GM21528 (cell line): Measurements from ENCODE around the gene FGF14.

Experiments used
- ATAC-seq: cut with Tn5 transposase; IDR thresholded peaks from one replicate; pipeline ENCODE4 v1.9.1; 2021; ENCODE audit warnings: mild to moderate bottlenecking, moderate library complexity; ENCODE audit not compliant: unreplicated experiment, low FRiP score

FGF14 gene

DNA sequence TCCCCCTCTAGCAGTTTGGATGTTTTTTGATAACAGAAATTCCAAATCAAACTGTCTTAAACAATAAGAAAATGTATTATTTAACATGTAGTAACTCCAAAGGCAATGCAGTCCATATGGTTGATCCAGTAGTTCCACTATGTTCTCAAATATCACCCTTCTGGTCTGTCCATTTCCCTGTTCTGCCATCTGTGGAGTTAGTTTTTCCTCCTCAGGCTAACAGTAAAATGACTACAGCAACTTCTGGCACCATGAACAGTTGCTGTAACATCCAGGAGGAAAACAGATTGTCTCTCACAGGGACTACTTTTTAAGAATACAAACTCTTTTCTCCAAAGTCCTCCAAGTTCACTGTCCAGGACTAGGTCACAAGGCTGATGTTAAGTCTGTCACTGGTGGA is 455.4 kb downstream of the FGF14 start:
- ATAC-seq: no peak

DNA sequence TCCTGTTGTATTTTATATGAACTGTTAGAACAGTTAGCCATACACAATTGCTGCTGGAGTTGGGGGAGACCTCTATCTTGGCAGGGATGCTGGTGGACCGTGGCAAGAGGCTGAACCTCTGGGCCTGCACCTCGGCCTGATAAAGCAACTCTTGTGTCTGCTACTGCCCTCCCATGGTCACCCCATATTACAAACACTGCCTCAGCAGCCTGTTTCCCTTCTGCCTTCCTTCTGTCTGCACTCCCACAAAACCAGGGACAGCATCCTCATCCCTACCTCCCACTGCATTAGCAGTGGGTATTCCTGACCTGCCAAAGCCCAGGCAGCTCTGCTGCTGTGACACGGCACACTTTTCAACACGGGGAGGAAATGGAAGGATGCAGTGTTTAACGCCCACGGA is 456.4 kb downstream of the FGF14 start:
- no peak for ATAC-seq

DNA sequence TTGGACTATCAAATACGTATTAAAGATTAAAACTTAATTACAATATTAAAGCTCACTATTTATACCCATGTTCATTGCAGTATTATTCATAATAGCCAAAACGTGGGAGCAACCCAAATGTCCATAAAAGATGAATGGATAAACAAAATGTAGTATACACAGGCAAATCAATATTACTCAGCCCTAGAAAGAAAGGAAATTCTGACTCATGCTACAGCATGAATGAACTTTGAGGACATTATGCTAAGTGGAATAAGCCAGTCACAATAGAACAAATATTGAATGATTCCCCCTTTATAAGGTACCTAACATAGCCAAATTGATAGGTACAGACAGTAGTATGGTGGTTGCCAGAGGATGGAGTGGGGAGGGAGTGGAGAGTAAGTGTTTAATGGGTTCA is 457.3 kb downstream of the FGF14 start:
- ATAC-seq: no peak

DNA sequence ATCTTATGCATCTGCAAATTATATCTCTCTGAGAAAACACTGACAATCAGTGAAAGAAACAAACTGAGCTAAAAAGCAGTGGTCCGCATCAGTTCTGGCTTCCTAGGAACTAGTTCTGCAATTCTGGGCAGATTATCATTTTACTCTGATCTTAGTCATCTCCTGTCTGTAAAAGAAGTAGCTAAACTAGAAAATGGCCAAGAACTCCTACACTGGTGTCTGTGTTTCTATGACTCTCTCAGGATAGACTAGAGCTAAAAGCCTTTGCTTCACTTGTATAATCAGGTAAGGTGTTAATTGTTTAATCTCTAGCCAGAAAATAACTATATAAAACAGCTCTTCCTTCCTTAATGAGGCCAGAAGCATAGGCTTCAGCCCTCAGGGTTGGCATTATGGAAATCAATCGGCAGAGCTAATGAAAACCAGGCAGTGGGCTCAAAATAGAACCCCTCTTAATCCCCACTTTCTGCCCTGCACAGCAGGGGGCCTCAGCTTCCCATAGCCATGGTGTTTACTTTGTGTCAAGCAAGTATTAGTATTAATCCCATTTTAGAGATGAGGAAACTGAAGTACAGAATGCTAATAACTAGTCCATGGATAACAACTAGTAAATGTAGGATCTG is 459.2 kb downstream of the FGF14 start:
- no peak for ATAC-seq

DNA sequence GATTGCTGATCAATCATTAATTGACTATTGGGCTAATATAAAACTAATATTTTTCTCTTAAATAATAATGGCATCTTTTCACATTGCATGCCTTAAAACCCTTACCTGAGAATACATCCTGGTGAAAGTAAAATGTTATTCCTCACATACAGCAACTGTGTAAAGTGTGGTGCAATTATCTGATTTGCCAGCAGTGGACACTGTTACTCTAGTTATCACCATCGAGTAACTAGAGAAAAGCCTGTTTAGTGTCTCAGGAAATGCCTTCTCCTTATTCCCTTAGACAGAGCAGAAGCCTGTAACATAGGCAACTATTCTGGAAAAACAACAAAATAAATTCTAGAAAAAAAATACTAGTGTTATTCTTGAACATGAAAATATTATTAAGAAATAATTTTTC is 459.8 kb downstream of the FGF14 start:
- ATAC-seq: peak; percentile 73

DNA sequence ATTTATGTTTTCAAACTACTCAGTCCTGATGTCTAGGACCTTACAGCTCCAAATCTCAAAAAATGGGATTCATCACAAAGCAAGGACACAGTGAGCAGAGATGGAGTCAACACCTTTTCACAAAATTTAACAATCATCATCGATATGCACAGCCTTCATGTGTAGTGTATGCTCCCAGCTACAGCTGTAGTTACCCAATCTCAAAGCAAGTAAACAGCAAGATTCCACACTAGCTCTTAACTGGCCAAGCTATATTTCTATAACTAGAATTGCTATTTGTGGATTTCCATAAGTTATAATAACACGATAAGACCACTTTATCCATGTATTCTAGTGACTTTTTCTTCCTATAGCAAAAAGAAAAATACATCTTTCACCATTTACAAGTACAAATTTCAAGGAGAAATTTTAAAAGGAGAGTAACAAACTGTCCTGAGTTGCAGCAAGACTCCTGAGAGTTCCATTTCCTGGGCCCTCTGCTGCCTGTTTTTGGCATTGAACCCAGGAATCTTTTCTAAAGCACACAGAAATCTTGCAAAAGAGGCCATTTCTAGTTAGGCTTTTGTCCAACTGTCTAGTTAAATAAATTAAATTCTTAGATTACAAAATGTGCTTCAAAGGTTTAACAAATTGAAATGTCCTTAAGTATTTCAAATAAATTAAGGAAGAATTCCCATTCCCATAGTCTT is 460.6 kb downstream of the FGF14 start:
- ATAC-seq: no peak

DNA sequence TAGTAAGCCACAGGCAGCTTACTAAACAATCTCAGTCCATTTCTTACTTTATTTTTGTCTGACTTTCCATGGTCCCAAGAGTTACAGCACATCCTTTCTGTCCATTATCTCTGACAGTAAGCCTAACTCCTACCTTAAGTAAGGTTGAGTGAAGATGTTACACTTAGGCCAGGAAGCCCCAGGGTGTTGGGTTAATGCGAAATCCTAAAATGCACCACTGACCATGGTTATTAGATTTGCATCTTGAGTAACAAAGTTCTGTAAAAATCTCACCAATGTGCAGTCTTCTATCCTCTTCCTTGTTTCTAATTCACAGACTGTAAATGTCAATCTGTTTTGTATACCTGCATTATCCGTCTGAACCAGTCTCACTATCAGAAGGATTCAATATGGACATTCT is 462.5 kb downstream of the FGF14 start:
- ATAC-seq: no peak

DNA sequence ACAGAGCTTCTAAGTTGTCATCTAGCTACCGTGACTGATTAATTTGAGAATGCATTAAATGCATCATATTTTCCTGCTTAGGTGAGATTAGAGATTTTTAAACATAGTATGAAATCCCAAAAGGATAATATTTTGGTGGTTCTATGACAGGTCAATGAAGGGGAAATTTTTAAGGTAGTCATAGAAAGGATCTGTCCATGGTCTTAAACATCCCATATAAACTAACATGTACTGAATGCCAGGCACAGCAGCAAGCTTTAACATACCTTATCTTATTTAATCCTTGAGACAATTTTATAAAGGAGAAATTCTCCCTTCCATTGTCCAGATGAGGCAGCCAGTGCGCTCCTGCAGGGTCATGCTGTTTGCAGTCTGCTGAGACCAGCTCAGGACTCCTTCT is 466.0 kb downstream of the FGF14 start:
- ATAC-seq: no peak

DNA sequence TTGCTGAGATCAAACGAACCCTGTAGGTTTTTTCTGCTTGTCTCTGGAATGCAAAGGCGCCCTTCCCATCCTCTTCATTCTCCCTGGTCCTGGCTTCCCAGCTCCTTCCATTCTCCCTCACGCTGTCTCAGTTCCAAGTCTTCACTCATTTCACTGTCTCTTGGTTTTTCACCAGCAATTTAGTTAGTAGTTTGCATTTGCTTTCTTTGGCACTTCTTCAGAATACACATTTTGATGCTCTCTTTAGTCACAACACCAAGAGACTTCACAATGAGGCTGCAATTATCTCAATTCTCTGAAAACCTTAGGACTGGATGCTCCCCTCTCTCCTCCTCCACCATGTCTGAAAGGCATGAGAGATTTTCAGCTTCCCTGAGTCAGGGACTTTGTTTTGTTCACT is 470.7 kb downstream of the FGF14 start:
- ATAC-seq: no peak

DNA sequence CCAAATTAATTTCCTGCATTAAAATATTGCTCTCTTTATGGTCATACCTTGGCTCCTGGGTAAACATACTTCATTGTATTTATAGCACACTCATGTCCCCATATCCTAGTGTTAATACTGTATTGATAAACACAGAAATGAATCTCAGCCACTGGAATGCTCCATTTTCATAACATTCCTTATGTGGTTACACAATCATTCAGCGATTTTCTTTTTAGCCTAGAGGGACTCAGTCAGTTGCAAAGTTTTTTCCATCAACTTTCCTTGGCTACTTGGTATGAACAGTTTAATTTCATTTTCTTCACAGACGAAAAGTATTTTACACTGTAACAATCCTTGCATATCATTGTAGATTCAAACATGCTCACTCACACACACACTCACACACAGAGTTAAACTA is 471.5 kb downstream of the FGF14 start:
- no peak for ATAC-seq

DNA sequence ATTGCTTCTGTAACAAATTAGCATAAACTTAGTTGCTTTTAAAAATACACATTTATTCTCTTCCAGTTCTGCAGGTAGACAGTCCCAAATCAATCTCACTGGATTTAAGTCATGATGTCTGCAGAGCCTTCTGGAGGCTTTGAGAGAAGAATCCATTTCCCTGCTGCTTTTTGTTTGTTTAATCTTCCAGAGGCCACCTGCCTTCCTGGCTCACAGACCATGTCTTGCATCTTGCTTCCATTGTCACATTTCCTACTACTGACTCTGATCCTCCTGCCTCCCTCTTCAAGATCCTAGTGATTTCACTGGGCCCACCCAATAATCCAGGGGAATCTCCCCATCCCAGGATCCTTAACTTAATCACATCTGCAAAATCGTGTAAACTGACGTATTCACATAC is 476.1 kb downstream of the FGF14 start:
- no peak for ATAC-seq

DNA sequence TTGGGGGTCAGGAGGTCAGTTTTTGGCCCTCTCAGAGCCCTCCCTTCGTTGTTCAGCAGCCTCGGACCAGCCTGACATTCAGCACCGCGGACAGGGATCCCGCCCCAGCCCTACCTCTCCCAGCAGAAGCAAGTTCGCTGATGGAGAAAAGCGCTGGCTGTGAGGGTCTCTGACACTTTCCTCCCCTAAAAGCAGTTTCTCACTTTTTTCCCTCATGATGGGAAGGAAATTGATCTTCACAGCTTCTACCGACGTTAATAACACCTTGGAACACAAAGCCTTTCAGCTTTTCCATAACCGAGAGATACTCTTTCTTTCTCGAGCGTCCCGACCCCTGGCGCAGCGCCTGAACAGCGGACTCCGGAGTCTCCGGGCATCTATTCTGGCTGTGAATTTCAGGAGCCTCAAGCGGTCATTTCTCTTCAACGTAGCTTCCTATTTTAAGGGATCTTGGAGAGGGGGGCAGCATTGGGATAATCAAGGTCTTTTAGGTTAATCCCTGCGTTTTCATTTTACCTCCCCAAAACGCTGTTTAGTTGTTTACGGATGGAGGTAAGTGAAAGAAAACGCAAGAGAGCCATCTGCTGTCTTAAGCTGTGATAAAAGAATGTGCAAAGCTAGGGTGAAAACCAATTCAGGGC is 482.2 kb downstream of the FGF14 start:
- ATAC-seq: no peak

DNA sequence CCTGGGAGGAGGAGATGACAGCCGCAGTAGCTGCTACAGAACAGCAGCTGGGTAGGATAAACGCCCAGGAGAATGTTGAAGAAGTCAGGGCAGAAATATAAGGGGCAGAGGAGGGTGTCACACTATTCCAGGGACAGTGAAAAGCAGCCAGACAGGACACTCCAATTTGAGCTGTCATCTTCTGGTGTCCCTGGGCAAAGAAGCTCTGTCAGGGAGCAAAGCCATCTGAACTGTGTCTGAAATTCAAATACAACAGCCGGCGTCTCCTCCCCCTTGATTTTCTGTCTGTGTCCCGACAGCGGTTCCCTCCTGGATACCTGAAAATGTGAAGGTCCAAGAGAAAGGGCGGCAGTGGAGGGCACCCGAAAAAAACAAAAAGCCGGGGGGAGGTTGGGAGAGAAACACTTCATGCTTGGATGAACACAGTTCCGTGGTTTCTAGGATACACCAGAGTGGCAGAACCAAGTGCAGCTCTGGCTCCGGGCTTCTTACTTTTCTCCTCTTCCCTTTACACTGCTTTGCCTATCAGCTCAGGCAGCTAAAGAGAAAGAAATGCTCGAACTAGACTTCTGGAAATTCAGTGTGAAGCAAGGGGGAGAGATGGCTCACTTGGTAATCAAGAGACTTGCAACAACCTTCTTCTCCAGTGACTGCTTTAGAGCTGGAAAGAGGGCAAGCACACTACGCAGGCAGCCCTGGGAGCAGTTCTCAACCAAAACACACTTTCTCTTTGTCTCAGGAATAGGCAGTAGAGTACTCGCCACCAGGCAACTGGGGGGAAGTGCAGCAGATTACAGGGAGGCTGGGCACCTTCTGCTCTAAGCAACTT is 483.8 kb downstream of the FGF14 start:
- no peak for ATAC-seq

DNA sequence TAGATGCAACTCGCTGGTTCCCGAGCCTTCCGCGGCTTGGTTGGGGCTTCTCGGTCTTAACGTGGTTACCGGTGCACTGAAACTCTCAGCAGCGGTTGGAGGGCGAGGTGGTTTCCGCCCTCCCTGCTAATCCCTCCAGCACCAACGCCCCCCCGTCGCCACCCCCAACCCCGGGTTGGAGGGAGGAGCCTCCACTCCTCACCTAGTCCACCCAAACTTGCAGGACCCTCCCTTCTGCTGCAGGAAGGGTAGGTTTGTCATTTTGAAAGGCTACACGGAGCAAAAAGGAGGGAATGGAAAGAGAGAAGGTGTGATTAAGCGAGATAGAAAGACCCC is 484.4 kb downstream of the FGF14 start:
- ATAC-seq: no peak

DNA sequence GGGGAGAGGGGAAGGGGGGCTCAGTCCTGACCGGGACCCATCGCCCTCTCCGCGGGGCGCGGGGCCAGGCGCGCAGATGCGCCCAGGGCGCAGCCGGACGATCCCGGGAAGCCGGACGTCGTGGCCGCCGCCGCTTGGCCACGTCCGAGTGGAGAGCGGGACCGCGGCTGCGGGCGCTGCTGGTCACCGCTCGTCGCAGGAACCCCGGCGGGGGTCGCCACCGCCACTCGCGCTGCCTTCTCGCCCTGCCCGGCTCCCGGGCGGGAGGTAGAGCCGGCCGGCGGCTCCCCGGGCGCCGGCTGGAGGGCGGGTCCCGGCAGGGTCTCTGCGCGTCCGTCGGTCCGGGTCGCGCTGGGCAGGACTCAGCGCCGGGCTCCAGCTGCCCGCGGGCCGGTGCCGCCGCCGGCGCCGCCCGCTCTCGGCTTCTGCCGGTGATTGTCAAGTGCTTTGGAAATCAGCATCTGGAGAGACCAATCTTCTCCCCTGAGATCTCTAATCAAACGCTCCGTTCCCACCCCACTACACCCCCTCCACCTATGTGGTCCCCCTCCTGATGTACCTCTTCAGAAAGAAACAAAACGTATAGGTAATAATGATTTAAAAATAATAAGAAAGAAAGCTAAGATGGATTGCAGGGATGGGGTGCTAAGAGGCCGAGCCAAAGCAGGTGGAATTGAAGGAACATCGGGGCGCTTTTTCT is 484.9 kb downstream of the FGF14 start:
- no peak for ATAC-seq

DNA sequence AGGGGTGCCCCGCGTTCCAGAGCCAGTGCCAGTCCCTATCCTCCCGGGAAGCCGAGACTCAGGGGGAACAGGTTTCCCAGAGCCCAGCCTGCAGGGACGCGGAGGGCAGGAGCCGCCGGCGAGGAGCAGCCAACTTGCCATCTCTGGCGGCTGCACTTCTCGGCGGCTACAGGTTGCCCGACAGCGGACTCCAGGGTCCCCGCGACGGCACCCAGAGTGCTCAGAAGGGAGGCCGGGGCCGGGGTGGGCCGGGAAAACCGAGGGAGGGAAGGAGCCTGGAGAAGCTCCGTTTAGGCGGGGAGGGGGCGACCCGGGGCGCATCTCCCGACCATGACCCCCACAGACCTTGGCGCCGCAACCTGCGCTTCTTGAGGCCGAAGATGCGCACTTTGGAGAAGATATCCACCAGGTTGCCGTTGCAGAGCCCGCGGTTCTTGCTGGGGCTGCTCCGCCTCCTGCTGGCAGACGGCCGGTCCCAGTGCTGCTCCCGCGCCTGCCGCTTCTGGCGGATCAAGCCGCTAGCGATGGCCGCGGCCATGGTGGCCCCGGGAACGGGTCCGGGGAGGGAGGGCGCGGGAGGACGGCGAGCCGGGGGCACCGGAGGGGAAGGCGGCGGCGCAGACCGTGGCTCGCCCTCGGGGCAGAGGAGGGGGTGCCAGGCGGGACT is 485.6 kb downstream of the FGF14 start:
- no peak for ATAC-seq

DNA sequence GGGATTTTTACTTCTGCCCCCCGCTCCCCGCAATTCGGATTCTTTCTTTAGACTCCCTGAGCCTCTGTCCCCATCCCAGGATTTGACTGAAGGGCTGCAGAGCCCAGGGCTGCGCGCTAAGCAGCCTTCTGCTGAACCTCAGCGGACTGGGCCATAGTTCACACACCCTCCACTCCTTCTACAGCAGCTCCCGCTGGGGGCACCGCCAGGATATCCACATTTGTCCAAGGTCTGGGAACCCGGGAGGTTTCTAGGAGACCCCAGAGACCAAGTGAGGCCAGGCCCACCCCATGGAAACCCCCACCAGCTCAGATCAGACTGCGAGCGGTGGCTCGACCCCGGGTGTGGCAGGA is 486.1 kb downstream of the FGF14 start:
- ATAC-seq: no peak

DNA sequence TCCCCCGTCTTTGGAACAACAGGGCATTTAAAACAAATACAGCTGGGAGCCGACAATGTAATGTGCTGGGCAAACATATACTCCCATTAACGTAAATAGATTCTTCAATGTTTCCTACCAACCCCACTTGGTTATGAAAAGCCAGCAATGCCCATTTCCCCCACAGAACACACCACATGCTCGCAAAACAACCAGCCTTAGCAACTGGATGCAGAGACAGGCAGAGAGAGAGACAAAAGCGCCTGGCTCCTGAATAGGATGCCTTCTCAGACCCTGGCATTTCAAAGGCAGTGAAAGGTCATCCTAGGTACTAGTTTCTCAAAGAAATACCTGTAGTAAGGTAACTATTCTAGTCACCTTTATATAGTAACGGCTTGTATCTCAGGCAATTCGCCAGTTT is 486.5 kb downstream of the FGF14 start:
- ATAC-seq: no peak

DNA sequence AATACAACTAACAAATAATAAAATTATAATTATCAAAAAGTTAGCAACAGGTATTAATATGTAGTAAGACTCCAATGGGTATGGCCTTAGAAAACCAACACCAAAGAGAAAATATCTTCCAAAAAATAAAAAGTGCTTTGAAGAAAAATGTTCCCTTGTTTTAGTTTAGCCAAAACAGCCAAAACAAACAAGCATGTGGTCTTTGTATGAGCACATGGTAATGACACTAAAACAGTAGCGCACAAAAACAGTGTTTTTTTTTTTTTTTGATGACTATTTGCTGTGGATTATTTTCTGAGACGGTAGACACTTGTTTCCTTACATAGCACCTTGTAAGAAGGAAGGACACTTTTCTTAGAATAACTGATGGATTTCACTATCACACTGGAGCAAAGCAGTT is 490.1 kb downstream of the FGF14 start:
- ATAC-seq: no peak

DNA sequence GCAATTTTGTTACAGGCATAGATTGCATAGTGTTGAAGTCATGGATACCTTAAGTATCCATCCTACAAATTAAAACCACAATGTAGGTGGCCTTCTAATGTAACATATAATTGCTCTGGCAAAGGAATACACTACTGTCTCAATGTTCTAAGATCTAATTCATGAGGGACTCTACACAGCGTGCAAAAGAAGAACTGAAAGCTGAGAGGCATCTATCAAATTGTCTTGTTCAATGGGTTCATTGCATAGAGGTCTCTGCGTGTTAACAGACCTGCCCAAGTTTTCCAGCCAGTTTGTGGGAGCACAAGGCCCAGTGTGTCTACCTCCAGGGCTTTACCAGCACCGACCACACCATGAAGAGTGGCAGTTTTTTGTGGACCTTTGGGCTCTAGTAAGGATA is 498.0 kb downstream of the FGF14 start:
- no peak for ATAC-seq
